ENCODE data around the gene OR2F2.
A peak's percentile ranks its signal among the peaks of the same experiment; 100 is the strongest.

The OR2F2 gene

GRCh38 chr7:143914938-143915652 is 19.9 kb upstream of the OR2F2 start:
- no peak for DNase-seq

GRCh38 chr7:143924851-143925250 is 10.2 kb upstream of the OR2F2 start:
- no peak for DNase-seq

- DNase-seq: peak in 1 of 2 donors; percentile 48
Measured at GRCh38 chr7:143929224-143929920, 5.7 kb upstream of the OR2F2 start.

GRCh38 chr7:143931739-143932138 is 3.3 kb upstream of the OR2F2 start:
- DNase-seq: no peak

GRCh38 chr7:143936087-143937009 is 1.3 kb downstream of the OR2F2 start:
- peak in 1 of 2 donors; percentile 8 for DNase-seq

GRCh38 chr7:143938379-143939243 is 3.6 kb downstream of the OR2F2 start:
- no peak for DNase-seq

- no peak for DNase-seq
Measured at GRCh38 chr7:143945423-143945822, 10.4 kb downstream of the OR2F2 start.

- no peak for DNase-seq
Measured at GRCh38 chr7:143947111-143947510, 12.1 kb downstream of the OR2F2 start.

- DNase-seq: no peak
Measured at GRCh38 chr7:143948733-143949132, 13.7 kb downstream of the OR2F2 start.

- no peak for DNase-seq
Measured at GRCh38 chr7:143953421-143953820, 18.4 kb downstream of the OR2F2 start.

- DNase-seq: no peak
Measured at GRCh38 chr7:143954135-143954534, 19.1 kb downstream of the OR2F2 start.

- DNase-seq: no peak
Measured at GRCh38 chr7:143954544-143954943, 19.5 kb downstream of the OR2F2 start, which contains the start of gene OR2F1. Gene OR2F1 (plus strand): TSS chr7:143954844. CDS start chr7:143959971, 5,127 bp downstream.

- no peak for DNase-seq
Measured at GRCh38 chr7:143958781-143959180, 23.7 kb downstream of the OR2F2 start.

- DNase-seq: no peak
Measured at GRCh38 chr7:143960813-143961610, 26.0 kb downstream of the OR2F2 start.

- no peak for DNase-seq
Measured at GRCh38 chr7:143965280-143965679, 30.2 kb downstream of the OR2F2 start.

GRCh38 chr7:143967398-143967797 is 32.4 kb downstream of the OR2F2 start:
- no peak for DNase-seq

GRCh38 chr7:143973870-143974416 is 38.9 kb downstream of the OR2F2 start:
- DNase-seq: no peak

- DNase-seq: no peak
Measured at GRCh38 chr7:143974459-143974858, 39.4 kb downstream of the OR2F2 start.

- no peak for DNase-seq
Measured at GRCh38 chr7:143975617-143976016, 40.6 kb downstream of the OR2F2 start.

GRCh38 chr7:143978585-143978984 is 43.6 kb downstream of the OR2F2 start:
- no peak for DNase-seq

- DNase-seq: no peak
Measured at GRCh38 chr7:143979359-143979758, 44.3 kb downstream of the OR2F2 start.

Measured in hippocampal formation (tissue), 2 donors.